Right lobe of liver (tissue), 6 donors: ENCODE results near the gene ITPRID1. TPM values are rescaled to one million over a fixed set of nuclear protein-coding genes. Genes with fewer than 3 reads are reported as not detected.

Source experiments
- ATAC-seq, 4 donors: fragments of 200-7000 bp; cut with Tn5 transposase; one replicate each; pipeline ENCODE4 v1.9.1; 2020; ENCODE audit warnings: mild to moderate bottlenecking in 4 of 4, moderate library complexity in 4 of 4
- DNase-seq, 3 donors: peaks; one replicate each; pipeline ENCODE4 v3.0.0-alpha.2; 2020
- H3K27ac ChIP-seq, 3 donors: fragments of 200-600 bp; one replicate each; pipeline ENCODE4 v1.8.0; 2022
- H3K27me3 ChIP-seq, 2 donors: fragments of 200-600 bp; one replicate each; pipeline ENCODE4 v1.8.0; 2022
- H3K36me3 ChIP-seq, 4 donors: fragments of 200-600 bp; sonication (generic) in 1 of 4; one replicate each; pipeline versions ENCODE4 v1.5.1 to v1.8.0; 2017 to 2022; ENCODE audit warnings: control low read depth in 1 of 4
- H3K4me1 ChIP-seq, 4 donors: fragments of 200-600 bp; sonication (generic) in 1 of 4; one replicate each; pipeline versions ENCODE4 v1.5.1 to v1.8.0; 2017 to 2022; ENCODE audit warnings: control low read depth in 1 of 4
- H3K4me3 ChIP-seq, 3 donors: fragments of 200-600 bp; one replicate each; pipeline ENCODE4 v1.8.0; 2022
- H3K9me3 ChIP-seq, 4 donors: fragments of 200-600 bp; sonication (generic) in 1 of 4; one replicate each; pipeline versions ENCODE4 v1.5.1 to v1.8.0; 2017 to 2022; ENCODE audit warnings: control low read depth in 1 of 4
- POLR2A ChIP-seq: fragments of 450-650 bp; IDR thresholded peaks from one replicate; pipeline ENCODE4 v1.6.1; 2017; ENCODE audit warnings: antibody characterized with exemption, mild to moderate bottlenecking
- WGBS: methylation state at CpG from one replicate; pipeline ENCODE4 v1.1.6; 2018; ENCODE audit warnings: low coverage, low lambda C conversion rate; ENCODE audit not compliant: insufficient coverage; ENCODE audit errors: missing lambda C conversion rate; 5-methylcytosine and 5-hydroxymethylcytosine counted together
- intact Hi-C, 2 donors: fragments of 100-400 bp; cut with DNase I; formaldehyde crosslinking; loops; one replicate each; pipeline versions ENCODE4 v1.11.2 to v1.14.1; 2022
- total RNA-seq, 6 experiments: library from RNA; depleted of rRNA in 2 of 6; stranded (reverse); fragments of >200 nt in 2 of 6; fragmentation: NEBNext Ultra II Directional in 3 of 6; extraction: Animal tissue kit (Norgen Biotek cat#: 25700) in 3 of 6; gene quantifications; one replicate each; pipeline versions ENCODE4 v1.1.0 to v1.2.4, GENCODE V29; 2016 to 2023
- TF ChIP-seq, protein P1 (sequence below), 4 donors: fragments of 200-600 bp in 3 of 4; fragments of 450-650 bp in 1 of 4; IDR thresholded peaks; one replicate each; pipeline versions ENCODE4 v1.5.1 to v1.8.0; 2016 to 2022; ENCODE audit warnings: antibody characterized with exemption in 4 of 4, mild to moderate bottlenecking in 2 of 4
- donor health status: DM: no; HTN: yes; CAD: no.
- donor health status: DM: no; HTN: no; CAD: no.
- donor health status: DM: no; HTN: no; CAD: no.
- donor health status: DM: no; HTN: yes; CAD: no.
- donor health status: DM: no; HTN: yes; CAD: no.

The ITPRID1 gene
- total RNA-seq, 6 experiments from 2014 or later = not detected

- intact Hi-C loops = no loop called here
- no peak overlapping the region for H3K27ac ChIP-seq
- DNase-seq (no peak), ATAC-seq (no peak)
- H3K4me1 ChIP-seq = no peaks in the 10 kb centered on the region
- H3K4me3 ChIP-seq = no peak overlapping the region
- no peaks in the 10 kb centered on the region for H3K36me3 ChIP-seq
- 60% methylated on average over 1 of the region's 5 CpGs for WGBS
- TF ChIP-seq, protein P1, sequence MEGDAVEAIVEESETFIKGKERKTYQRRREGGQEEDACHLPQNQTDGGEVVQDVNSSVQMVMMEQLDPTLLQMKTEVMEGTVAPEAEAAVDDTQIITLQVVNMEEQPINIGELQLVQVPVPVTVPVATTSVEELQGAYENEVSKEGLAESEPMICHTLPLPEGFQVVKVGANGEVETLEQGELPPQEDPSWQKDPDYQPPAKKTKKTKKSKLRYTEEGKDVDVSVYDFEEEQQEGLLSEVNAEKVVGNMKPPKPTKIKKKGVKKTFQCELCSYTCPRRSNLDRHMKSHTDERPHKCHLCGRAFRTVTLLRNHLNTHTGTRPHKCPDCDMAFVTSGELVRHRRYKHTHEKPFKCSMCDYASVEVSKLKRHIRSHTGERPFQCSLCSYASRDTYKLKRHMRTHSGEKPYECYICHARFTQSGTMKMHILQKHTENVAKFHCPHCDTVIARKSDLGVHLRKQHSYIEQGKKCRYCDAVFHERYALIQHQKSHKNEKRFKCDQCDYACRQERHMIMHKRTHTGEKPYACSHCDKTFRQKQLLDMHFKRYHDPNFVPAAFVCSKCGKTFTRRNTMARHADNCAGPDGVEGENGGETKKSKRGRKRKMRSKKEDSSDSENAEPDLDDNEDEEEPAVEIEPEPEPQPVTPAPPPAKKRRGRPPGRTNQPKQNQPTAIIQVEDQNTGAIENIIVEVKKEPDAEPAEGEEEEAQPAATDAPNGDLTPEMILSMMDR (IDR thresholded peaks at IDR 0.05) = no peak
- no peak for TF ChIP-seq POLR2A
- no peaks in the 10 kb centered on the region for H3K27me3 ChIP-seq
- H3K9me3 ChIP-seq = no peaks in the 10 kb centered on the region
Observed at GRCh38 chr7:31564661-31565060, 50.8 kb downstream of the ITPRID1 start.

DNA sequence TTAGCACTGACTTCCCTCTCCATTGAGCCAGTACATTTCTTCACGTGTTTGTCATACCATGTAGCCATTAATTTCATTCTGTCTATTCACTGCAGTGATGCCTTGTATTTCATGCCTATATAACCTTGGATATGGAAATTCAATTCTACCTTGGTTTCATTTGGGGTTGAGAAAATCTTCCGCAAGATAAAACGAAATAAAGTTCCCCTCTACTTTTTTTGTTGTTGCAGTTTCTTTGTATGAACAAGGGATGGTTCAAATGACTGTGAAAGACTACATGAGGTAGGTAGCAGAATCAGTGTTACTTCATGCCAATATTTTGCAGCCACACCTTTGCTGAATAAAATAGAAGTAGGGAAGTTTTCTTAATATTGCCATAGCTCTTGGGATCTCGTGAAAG, 55.6 kb downstream of the ITPRID1 start:
- ATAC-seq = no peak
- intact Hi-C loops = no loop called here
- DNase-seq = no peak
- H3K9me3 ChIP-seq = no peaks in the 10 kb centered on the region
- H3K27me3 ChIP-seq = no peaks in the 10 kb centered on the region
- H3K4me3 ChIP-seq = no peak overlapping the region
- no peak overlapping the region for H3K27ac ChIP-seq
- no peak for TF ChIP-seq POLR2A
- TF ChIP-seq, protein P1 (IDR thresholded peaks at IDR 0.05) = no peak
- H3K4me1 ChIP-seq = no peaks in the 10 kb centered on the region
- no peaks in the 10 kb centered on the region for H3K36me3 ChIP-seq
- WGBS = 45% methylated on average over 4 of the region's 4 CpGs

GRCh38 chr7:31583526-31583925, 69.6 kb downstream of the ITPRID1 start:
- Histone ChIP-seq H3K27ac (no peak overlapping the region), H3K4me3 (no peak overlapping the region), H3K4me1 (no peaks in the 10 kb centered on the region), H3K27me3 (no peaks in the 10 kb centered on the region), H3K9me3 (no peaks in the 10 kb centered on the region), H3K36me3 (no peaks in the 10 kb centered on the region)
- DNase-seq = no peak
- WGBS = 24% methylated on average over 2 of the region's 2 CpGs
- TF ChIP-seq POLR2A = no peak
- TF ChIP-seq, protein P1 (IDR thresholded peaks at IDR 0.05) = no peak
- no peak for ATAC-seq
- intact Hi-C loops = no loop called here

GRCh38 chr7:31583942-31584341, 70.1 kb downstream of the ITPRID1 start:
- no peak for TF ChIP-seq POLR2A
- TF ChIP-seq, protein P1 (IDR thresholded peaks at IDR 0.05) = no peak
- intact Hi-C loops = no loop called here
- H3K27me3 ChIP-seq = no peaks in the 10 kb centered on the region
- no peaks in the 10 kb centered on the region for H3K36me3 ChIP-seq
- no peaks in the 10 kb centered on the region for H3K9me3 ChIP-seq
- H3K27ac ChIP-seq = no peak overlapping the region
- no peaks in the 10 kb centered on the region for H3K4me1 ChIP-seq
- ATAC-seq = no peak
- no peak for DNase-seq
- no peak overlapping the region for H3K4me3 ChIP-seq

- ATAC-seq (no peak), DNase-seq (no peak)
- Histone ChIP-seq H3K36me3 (no peaks in the 10 kb centered on the region), H3K4me3 (no peak overlapping the region), H3K27me3 (no peaks in the 10 kb centered on the region), H3K9me3 (peaks cover 0 to 5% (median 0%) of the 10 kb centered on the region in 4 donors), H3K4me1 (no peaks in the 10 kb centered on the region), H3K27ac (no peak overlapping the region)
- intact Hi-C loops = no loop called here
- TF ChIP-seq, protein P1 (IDR thresholded peaks at IDR 0.05) = no peak
- no peak for TF ChIP-seq POLR2A
Observed at GRCh38 chr7:31595390-31595789, 81.5 kb downstream of the ITPRID1 start.
